H54 (cell line): Measurements from ENCODE around the gene MAGEE1.

Source experiments
- DNase-seq: peaks from one replicate; pipeline ENCODE4 v3.0.0; 2011; ENCODE audit warnings: low spot score, mixed read lengths; ENCODE audit not compliant: insufficient read length
- FAIRE-seq: peaks from 3 replicates; lab custom pipeline; 2011; peaks lifted over from hg19 to GRCh38; lab: Jason Lieb, UNC
- POLR2A ChIP-seq: IDR thresholded peaks from 2 replicates; pipeline ENCODE4 v1.6.1; 2011; ENCODE audit warnings: low read depth, mild to moderate bottlenecking, low read length

Gene MAGEE1

GRCh38 chrX:76427560-76428242 is at the start of gene MAGEE1:
Gene MAGEE1 (plus strand): TSS chrX:76427710. CDS start chrX:76427931, 221 bp downstream.
- FAIRE-seq = peak; percentile 45
- peak; percentile 34 for DNase-seq
- TF ChIP-seq POLR2A = peak; percentile 32; the same call in 1 of the 2 replicates

- FAIRE-seq (no peak), DNase-seq (no peak)
- TF ChIP-seq POLR2A = no peak
Measured at GRCh38 chrX:76398970-76399369, 28.5 kb upstream of the MAGEE1 start.

- FAIRE-seq (no peak), DNase-seq (no peak)
- TF ChIP-seq POLR2A = no peak
Measured at GRCh38 chrX:76407795-76408194, 19.7 kb upstream of the MAGEE1 start.

- DNase-seq (no peak), FAIRE-seq (no peak)
- TF ChIP-seq POLR2A = no peak
Measured at GRCh38 chrX:76420237-76420636, 7.3 kb upstream of the MAGEE1 start.

GRCh38 chrX:76428243-76429130 is 977 bp downstream of the MAGEE1 start:
- no peak for TF ChIP-seq POLR2A
- DNase-seq = no peak
- no peak for FAIRE-seq

- DNase-seq = no peak
- TF ChIP-seq POLR2A = no peak
- FAIRE-seq = no peak
Measured at GRCh38 chrX:76433219-76433618, 5.7 kb downstream of the MAGEE1 start.

- TF ChIP-seq POLR2A = no peak
- DNase-seq (no peak), FAIRE-seq (no peak)
Measured at GRCh38 chrX:76434103-76434741, 6.7 kb downstream of the MAGEE1 start.

GRCh38 chrX:76439188-76439587 is 11.7 kb downstream of the MAGEE1 start:
- FAIRE-seq = no peak
- no peak for TF ChIP-seq POLR2A
- no peak for DNase-seq

- TF ChIP-seq POLR2A = no peak
- FAIRE-seq (no peak), DNase-seq (no peak)
Measured at GRCh38 chrX:76453737-76454406, 26.4 kb downstream of the MAGEE1 start.

GRCh38 chrX:76454456-76454927 is 27.0 kb downstream of the MAGEE1 start:
- FAIRE-seq = no peak
- no peak for DNase-seq
- no peak for TF ChIP-seq POLR2A

GRCh38 chrX:76477353-76477752 is 49.8 kb downstream of the MAGEE1 start:
- no peak for FAIRE-seq
- no peak for TF ChIP-seq POLR2A
- DNase-seq = no peak
